ENCODE measurements around the gene MRPS9.
A peak's percentile ranks its signal among the peaks of the same experiment; 100 is the strongest.

MRPS9 gene

GRCh38 chr2:105080461-105080860 lies 42.6 kb downstream of the MRPS9 start:
- no peak for DNase-seq

GRCh38 chr2:105081006-105081601 lies 43.2 kb downstream of the MRPS9 start:
- no peak for DNase-seq

GRCh38 chr2:105082107-105082506 lies 44.2 kb downstream of the MRPS9 start:
- DNase-seq = no peak

- no peak for DNase-seq
Observed at GRCh38 chr2:105085525-105085924, 47.7 kb downstream of the MRPS9 start.

GRCh38 chr2:105087273-105087672 lies 49.4 kb downstream of the MRPS9 start:
- no peak for DNase-seq

GRCh38 chr2:105090091-105090490 lies 52.2 kb downstream of the MRPS9 start:
- DNase-seq = no peak

GRCh38 chr2:105092797-105093196 lies 54.9 kb downstream of the MRPS9 start:
- no peak for DNase-seq

- DNase-seq = no peak
Observed at GRCh38 chr2:105099153-105099552, 61.3 kb downstream of the MRPS9 start.

- no peak for DNase-seq
Observed at GRCh38 chr2:105100046-105100840, 62.4 kb downstream of the MRPS9 start.

- DNase-seq = no peak
Observed at GRCh38 chr2:105102001-105102400, 64.1 kb downstream of the MRPS9 start.

- DNase-seq = no peak
Observed at GRCh38 chr2:105102963-105103421, 65.1 kb downstream of the MRPS9 start.

GRCh38 chr2:105103481-105103880 lies 65.6 kb downstream of the MRPS9 start:
- no peak for DNase-seq

GRCh38 chr2:105104208-105104731 lies 66.4 kb downstream of the MRPS9 start:
- DNase-seq = no peak

- DNase-seq = no peak
Observed at GRCh38 chr2:105110295-105110829, 72.5 kb downstream of the MRPS9 start.

- DNase-seq = no peak
Observed at GRCh38 chr2:105111365-105112150, 73.7 kb downstream of the MRPS9 start.

- no peak for DNase-seq
Observed at GRCh38 chr2:105112345-105112744, 74.5 kb downstream of the MRPS9 start.

- no peak for DNase-seq
Observed at GRCh38 chr2:105113616-105114291, 75.9 kb downstream of the MRPS9 start.

GRCh38 chr2:105114551-105114950 lies 76.7 kb downstream of the MRPS9 start:
- DNase-seq = peak; percentile 38

- no peak for DNase-seq
Observed at GRCh38 chr2:105116348-105116747, 78.5 kb downstream of the MRPS9 start.

- no peak for DNase-seq
Observed at GRCh38 chr2:105117565-105117964, 79.7 kb downstream of the MRPS9 start.

- DNase-seq = no peak
Observed at GRCh38 chr2:105118960-105119359, 81.1 kb downstream of the MRPS9 start.

- no peak for DNase-seq
Observed at GRCh38 chr2:105121434-105121833, 83.6 kb downstream of the MRPS9 start.

GRCh38 chr2:105125428-105125827 lies 87.6 kb downstream of the MRPS9 start:
- no peak for DNase-seq

Data from NCI-H1417 treated with DMSO at 0.1 percent for 48 hours (cell line).